Adrenal gland (tissue), 12 donors: ENCODE measurements around the gene ARHGEF11. TPM values are rescaled to one million over a fixed set of nuclear protein-coding genes. Genes with fewer than 3 reads are reported as not detected.
"Not testable (repeated sequence)": the region's sequence is repeated elsewhere in the genome, so short reads cannot be mapped to it uniquely, and the experiment has no call there.

ENCODE experiments used
- DNase-seq, 7 donors: peaks; one replicate each; pipeline ENCODE4 v3.0.0-alpha.2; 2019 to 2020
- H3K27ac ChIP-seq, 5 donors: fragments of 200-600 bp; sonication (generic) in 4 of 5; 1 replicate in 3 of 5; 2 replicates in 2 of 5; pipeline versions ENCODE4 v1.5.1 to v1.8.0; 2016 to 2020; ENCODE audit warnings: mild to moderate bottlenecking in 1 of 5
- H3K27me3 ChIP-seq: fragments of 200-600 bp; 2 replicates; pipeline ENCODE4 v1.8.0; 2021
- H3K36me3 ChIP-seq, 2 donors: fragments of 200-600 bp; replicated peaks in 1 of 2; 1 replicate in 1 of 2; 2 replicates in 1 of 2; pipeline versions ENCODE4 v1.5.1 to v1.8.0; 2018 to 2022
- H3K4me1 ChIP-seq, 2 donors: fragments of 200-600 bp; replicated peaks in 1 of 2; 1 replicate in 1 of 2; 2 replicates in 1 of 2; pipeline versions ENCODE4 v1.5.1 to v1.8.0; 2018 to 2021
- H3K4me3 ChIP-seq, 4 donors: fragments of 200-600 bp; sonication (generic) in 3 of 4; one replicate each; pipeline ENCODE4 v1.5.1; 2016 to 2018
- H3K9me3 ChIP-seq, 3 donors: fragments of 200-600 bp; sonication (generic) in 1 of 3; replicated peaks in 1 of 3; 1 replicate in 2 of 3; 2 replicates in 1 of 3; pipeline versions ENCODE4 v1.5.1 to v1.8.0; 2016 to 2021
- POLR2A ChIP-seq, 2 donors: fragments of 450-650 bp; IDR thresholded peaks; one replicate each; pipeline ENCODE4 v1.6.1; 2017; ENCODE audit warnings: antibody characterized with exemption in 2 of 2, mild to moderate bottlenecking in 2 of 2, moderate library complexity in 1 of 2
- WGBS, 4 donors: extraction: QIAGEN DNeasy Blood & Tissue Kit in 2 of 4; methylation state at CpG; one replicate each; pipeline versions ENCODE4 v1.1.5 to v1.1.7; 2013 to 2017; 5-methylcytosine and 5-hydroxymethylcytosine counted together
- intact Hi-C, 2 donors: fragments of 100-400 bp; cut with DNase I; formaldehyde crosslinking; loops; one replicate each; pipeline versions ENCODE4 v1.14.1 to v1.15.0; 2022 to 2023
- polyA plus RNA-seq, 3 donors: library from polyadenylated mRNA; stranded (reverse); fragments of 200-250 nt in 2 of 3; fragments of 350-450 nt in 1 of 3; fragmentation: Illumina TruSeq in 1 of 3; extraction: RNeasy Lipid Tissue Mini Kit (QIAGEN cat#74804) in 1 of 3; gene quantifications; one replicate each; pipeline ENCODE4 v1.2.3, GENCODE V29; 2013 to 2014
- total RNA-seq, 9 donors: library from RNA; depleted of rRNA in 4 of 9; stranded (reverse); fragments of >200 nt in 4 of 9; fragments of 120-200 nt in 1 of 9; fragmentation: NEBNext Ultra II Directional in 1 of 9; extraction: Animal tissue kit (Norgen Biotek cat#: 25700) in 1 of 9; gene quantifications; one replicate each; pipeline versions ENCODE4 v1.1.0 to v1.2.4, GENCODE V29; 2013 to 2023
- TF ChIP-seq, protein P1 (sequence below), 6 experiments: fragments of 450-650 bp in 4 of 6; fragments of 200-600 bp in 2 of 6; sonication (generic) in 1 of 6; IDR thresholded peaks; 1 replicate in 5 of 6; 2 replicates in 1 of 6; pipeline versions ENCODE4 v1.5.1 to v1.8.0; 2016 to 2021; ENCODE audit warnings: antibody characterized with exemption in 6 of 6, mild to moderate bottlenecking in 2 of 6, moderate library complexity in 1 of 6
- donor health status: healthy with polysubstance abuse.
- donor health status: Bipolar disorder and iron deficiency.
- donor health status: DM: yes; HTN: yes; CAD: no.
- donor health status: DM: no; HTN: no; CAD: no.
- donor health status: DM: no; HTN: no; CAD: no.
- donor health status: DM: yes; HTN: yes; CAD: no.

The ARHGEF11 gene
- total and polyA plus RNA-seq, 12 donors: 14.2 to 69.2 (median 38.3) TPM

DNA sequence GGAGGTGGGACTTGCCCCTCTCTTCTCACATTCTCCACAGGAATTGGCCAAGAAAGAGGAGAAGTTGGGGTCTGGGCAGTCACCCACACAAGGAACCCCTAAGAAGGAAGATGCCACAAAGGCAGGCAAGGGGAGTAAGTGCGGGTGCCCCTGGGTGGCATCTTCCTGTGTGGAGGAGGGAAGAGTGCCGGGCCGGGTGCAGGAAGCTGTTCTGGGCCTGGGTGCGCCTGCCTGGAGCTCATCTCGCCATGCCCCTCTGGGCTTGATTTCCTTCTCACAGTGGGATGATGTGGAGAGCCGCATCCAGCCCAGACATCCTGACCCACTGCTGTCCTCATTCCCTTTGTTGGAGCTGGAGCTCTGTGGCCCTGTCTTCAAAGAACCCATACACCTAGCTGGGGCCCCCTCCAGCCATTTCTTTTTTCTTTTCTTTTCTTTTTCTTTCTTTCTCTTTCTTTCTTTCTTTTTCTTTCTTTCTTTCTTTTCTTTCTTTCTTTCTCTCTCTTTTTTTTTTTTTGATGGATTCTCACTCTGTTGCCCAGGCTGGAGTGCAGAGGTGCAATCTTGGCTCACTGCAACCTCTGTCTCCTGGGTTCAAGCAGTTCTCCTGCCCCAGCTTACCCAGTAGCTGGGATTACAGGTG lies 115.8 kb downstream of the ARHGEF11 start:
- no peaks in the 10 kb centered on the region for H3K9me3 ChIP-seq
- no peaks in the 10 kb centered on the region for H3K36me3 ChIP-seq
- peaks cover 13% of the 10 kb centered on the region for H3K27me3 ChIP-seq
- no peak for TF ChIP-seq POLR2A (IDR thresholded peaks at IDR 0.05)
- TF ChIP-seq, protein P1, sequence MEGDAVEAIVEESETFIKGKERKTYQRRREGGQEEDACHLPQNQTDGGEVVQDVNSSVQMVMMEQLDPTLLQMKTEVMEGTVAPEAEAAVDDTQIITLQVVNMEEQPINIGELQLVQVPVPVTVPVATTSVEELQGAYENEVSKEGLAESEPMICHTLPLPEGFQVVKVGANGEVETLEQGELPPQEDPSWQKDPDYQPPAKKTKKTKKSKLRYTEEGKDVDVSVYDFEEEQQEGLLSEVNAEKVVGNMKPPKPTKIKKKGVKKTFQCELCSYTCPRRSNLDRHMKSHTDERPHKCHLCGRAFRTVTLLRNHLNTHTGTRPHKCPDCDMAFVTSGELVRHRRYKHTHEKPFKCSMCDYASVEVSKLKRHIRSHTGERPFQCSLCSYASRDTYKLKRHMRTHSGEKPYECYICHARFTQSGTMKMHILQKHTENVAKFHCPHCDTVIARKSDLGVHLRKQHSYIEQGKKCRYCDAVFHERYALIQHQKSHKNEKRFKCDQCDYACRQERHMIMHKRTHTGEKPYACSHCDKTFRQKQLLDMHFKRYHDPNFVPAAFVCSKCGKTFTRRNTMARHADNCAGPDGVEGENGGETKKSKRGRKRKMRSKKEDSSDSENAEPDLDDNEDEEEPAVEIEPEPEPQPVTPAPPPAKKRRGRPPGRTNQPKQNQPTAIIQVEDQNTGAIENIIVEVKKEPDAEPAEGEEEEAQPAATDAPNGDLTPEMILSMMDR (IDR thresholded peaks at IDR 0.05): no peak
- 63 to 77% (median 70%) methylated on average over 5 to 6 of the region's 6 CpGs for WGBS, 4 donors
- peak in 1 of 7 donors; percentile 3 for DNase-seq
- no peak overlapping the region for H3K4me3 ChIP-seq
- peaks cover 0 to 4% of the 10 kb centered on the region in 2 donors for H3K4me1 ChIP-seq
- intact Hi-C loops: loop anchor here in 1 of 2 donors (10.0 kb wide), 1 partner anchor 145 kb away; no protein-coding TSS in a partner anchor
- H3K27ac ChIP-seq: no peak overlapping the region

DNA sequence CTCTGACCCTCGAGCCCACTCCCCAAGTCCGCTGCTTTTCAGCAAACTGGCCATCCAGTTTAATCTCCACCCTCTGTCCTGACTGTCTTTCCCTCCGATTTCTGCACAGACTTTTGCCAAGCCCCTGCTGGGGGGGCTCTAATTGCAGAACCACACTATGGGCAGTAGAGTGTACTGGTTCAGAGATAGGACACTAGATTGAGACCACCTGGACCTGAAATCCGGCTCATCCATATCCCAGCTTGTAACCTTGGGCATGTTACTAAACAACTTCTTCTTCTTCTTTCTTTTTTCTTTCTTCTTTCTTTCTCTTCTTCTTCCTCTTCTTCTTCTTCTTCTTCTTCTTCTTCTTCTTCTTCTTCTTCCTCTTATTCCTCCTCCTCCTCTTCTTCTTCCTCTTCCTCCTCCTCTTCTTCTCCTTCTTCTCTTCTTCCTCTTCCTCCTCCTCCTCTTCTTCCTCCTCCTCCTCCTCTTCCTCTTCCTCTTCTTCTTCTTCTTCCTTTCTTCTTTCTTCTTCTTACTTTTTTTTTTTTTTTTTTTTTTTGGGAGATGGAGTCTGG lies 117.4 kb downstream of the ARHGEF11 start:
- Histone ChIP-seq H3K36me3 (no peaks in the 10 kb centered on the region), H3K9me3 (no peaks in the 10 kb centered on the region), H3K4me3 (no peak overlapping the region), H3K27me3 (peaks cover 27% of the 10 kb centered on the region), H3K27ac (no peak overlapping the region), H3K4me1 (peaks cover 0 to 12% of the 10 kb centered on the region in 2 donors)
- no peak for DNase-seq
- WGBS, 4 donors: 7 to 15% (median 9%) methylated on average over 4 of the region's 4 CpGs
- intact Hi-C loops: loop anchor here in 1 of 2 donors (10.0 kb wide), 1 partner anchor 147 kb away; no protein-coding TSS in a partner anchor
- TF ChIP-seq POLR2A (IDR thresholded peaks at IDR 0.05): no peak
- TF ChIP-seq, protein P1 (IDR thresholded peaks at IDR 0.05): no peak

GRCh38 chr1:156927215-156928042 lies 118.1 kb downstream of the ARHGEF11 start:
- DNase-seq: peak; percentile 59 to 87 (median 72)
- no peaks in the 10 kb centered on the region for H3K36me3 ChIP-seq

DNA sequence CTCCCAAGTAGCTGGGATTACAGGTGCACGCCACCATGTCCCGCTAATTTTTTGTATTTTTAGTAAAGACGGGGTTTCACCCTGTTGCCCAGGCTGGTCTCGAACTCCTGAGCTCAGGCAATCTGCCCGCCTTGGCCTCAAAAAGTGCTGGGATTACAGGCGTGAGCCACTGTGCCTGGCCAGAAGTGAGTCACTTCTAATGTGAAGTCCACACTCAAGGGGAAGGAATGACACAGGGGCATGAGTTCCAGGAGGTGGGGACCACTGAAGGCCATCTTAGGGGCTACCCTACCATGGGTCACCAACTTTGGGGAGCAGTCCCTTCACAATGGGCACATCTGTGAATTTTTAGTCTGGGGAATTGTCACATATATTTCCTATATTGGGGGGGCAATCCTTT lies 118.8 kb downstream of the ARHGEF11 start:
- not testable (repeated sequence) for H3K36me3 ChIP-seq, H3K4me3 ChIP-seq, H3K27ac ChIP-seq, H3K9me3 ChIP-seq, DNase-seq
- peaks cover 36% of the 10 kb centered on the region for H3K27me3 ChIP-seq
- WGBS, 4 donors: 75 to 87% (median 83%) methylated on average over 5 to 6 of the region's 6 CpGs
- peaks cover 0 to 12% of the 10 kb centered on the region in 2 donors for H3K4me1 ChIP-seq
- intact Hi-C loops: loop anchor here in 1 of 2 donors (10.0 kb wide), 1 partner anchor 148 kb away; no protein-coding TSS in a partner anchor

More at GRCh38 chr1:156927215-156928042, 118.1 kb downstream of the ARHGEF11 start:
- Histone ChIP-seq H3K27ac (no peak overlapping the region), H3K4me1 (peaks cover 0 to 12% of the 10 kb centered on the region in 2 donors), H3K27me3 (peaks cover 34% of the 10 kb centered on the region), H3K4me3 (peak overlapping the region in 1 of 4 donors; percentile 28), H3K9me3 (no peaks in the 10 kb centered on the region)
- WGBS, 4 donors: 6 to 23% (median 12%) methylated on average over 22 to 64 of the region's 64 CpGs
- no peak for TF ChIP-seq POLR2A (IDR thresholded peaks at IDR 0.05)
- TF ChIP-seq, protein P1 (IDR thresholded peaks at IDR 0.05): peak; percentile 22 to 71 (median 56)
- intact Hi-C loops: loop anchor here in 1 of 2 donors (10.0 kb wide), 1 partner anchor 147 kb away; no protein-coding TSS in a partner anchor
